ENCODE data around the gene ZNF544.
"Not testable (repeated sequence)": the region's sequence is repeated elsewhere in the genome, so short reads cannot be mapped to it uniquely, and the experiment has no call there.

ZNF544 gene

GRCh38 chr19:58305065-58305931, 76.6 kb downstream of the ZNF544 start, which contains the start of gene ERVK3-1:
TSS of gene ERVK3-1 (plus strand) at chr19:58305377. CDS start at chr19:58312169, 6,792 bp downstream.
- DNase-seq (ENCODE audit: low spot score) = peak; percentile 98

DNA sequence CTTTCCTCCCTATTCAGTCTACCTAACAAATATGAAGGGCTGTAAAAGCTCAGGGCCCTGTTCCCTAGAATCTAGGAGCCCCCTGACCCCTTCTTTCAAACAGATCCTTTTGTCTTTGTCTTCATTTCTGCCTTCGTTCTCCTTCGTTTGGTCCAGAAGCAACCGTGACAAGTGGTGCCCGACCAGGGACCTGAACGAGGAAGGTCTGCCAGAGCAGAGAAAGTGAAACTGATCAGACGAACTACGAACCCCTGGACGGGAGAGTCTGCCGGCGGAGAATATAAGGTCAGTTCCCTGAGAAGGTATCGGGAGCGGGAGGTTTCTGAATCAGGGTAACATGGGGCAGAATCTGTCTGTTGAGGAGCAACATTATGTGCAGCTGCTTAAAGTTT, 77.2 kb downstream of the ZNF544 start:
- DNase-seq (ENCODE audit: low spot score) = no peak

DNA sequence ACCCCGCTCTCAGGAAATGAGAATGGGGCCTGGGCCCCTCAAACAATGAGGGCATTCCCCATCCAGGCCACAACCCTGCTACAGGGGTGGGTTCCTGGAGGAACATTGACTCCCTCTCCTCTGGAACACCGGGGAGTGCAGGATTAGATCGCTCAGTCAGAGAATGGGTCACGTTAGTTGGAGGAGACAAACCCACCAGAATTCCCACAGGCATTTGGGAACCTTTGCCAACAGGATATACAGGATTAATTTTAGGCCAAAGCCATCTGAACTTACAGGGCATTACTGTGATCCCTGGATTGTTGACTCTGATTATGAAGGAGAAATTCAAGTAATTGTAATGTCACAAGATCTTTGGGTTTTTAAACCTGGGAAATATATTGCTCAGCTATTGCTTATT, 79.0 kb downstream of the ZNF544 start:
- no peak for DNase-seq (ENCODE audit: low spot score)

DNA sequence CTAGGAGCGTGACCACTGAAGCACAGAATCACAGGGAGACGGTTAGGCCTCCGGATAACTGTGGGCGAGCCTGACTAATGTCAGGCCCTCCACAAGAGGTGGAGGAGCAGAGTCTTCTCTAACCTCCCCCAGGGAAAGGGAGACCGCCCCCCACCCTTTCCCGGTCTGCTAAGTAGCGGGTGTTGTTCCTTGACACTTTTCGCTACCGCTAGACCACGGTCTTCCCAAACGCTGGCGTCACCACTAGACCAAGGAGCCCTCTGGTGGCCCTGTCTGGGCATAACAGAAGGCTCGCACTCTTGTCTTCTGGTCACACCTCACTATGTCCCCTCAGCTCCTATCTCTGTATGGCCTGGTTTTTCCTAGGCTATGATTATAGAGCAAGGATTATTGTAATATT, 82.0 kb downstream of the ZNF544 start:
- DNase-seq (ENCODE audit: low spot score) = not testable (repeated sequence)

DNA sequence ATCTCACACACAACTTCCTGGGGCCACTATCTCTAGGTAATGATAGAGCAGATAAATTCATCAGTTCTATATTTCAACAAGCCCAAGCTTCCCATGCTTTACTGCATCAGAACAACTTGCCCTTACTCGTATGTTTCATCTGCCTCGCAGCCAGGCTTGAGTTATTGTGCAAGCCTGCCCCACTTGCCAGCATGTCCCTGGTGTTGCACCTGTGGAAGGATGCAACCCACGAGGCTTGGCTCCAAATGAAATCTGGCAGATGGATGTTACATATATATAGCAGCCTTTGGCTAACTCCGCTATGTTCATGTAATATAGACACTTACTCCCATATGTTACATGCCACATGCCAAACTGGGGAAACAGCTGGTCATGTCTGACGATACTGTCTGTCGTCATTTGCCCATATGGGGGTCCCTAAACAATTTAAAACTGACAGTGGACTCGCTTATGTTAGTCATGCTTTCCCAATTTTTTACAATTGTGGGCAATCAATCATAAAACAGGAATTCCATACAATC, 82.7 kb downstream of the ZNF544 start:
- no peak for DNase-seq (ENCODE audit: low spot score)

All from AG08395 (cell line).